Heart left ventricle (tissue), 16 donors: ENCODE results near the gene ACAD11. TPM values are rescaled to one million over a fixed set of nuclear protein-coding genes. Genes with fewer than 3 reads are reported as not detected.
"Not testable (repeated sequence)": the region's sequence is repeated elsewhere in the genome, so short reads cannot be mapped to it uniquely, and the experiment has no call there.

Experiments
- ATAC-seq, 4 donors: fragments of 200-7000 bp; cut with Tn5 transposase; one replicate each; pipeline ENCODE4 v1.9.1; 2020 to 2022; ENCODE audit warnings: moderate library complexity in 4 of 4, mild to moderate bottlenecking in 3 of 4, moderate number of reproducible peaks in 1 of 4
- DNase-seq, 5 donors: peaks; one replicate each; pipeline ENCODE4 v3.0.0-alpha.2; 2020
- H3K27ac ChIP-seq, 12 donors: fragments of 200-600 bp; sonication (generic) in 4 of 12; one replicate each; pipeline versions ENCODE4 v1.5.0 to v1.8.0; 2016 to 2022; ENCODE audit warnings: mild to moderate bottlenecking in 2 of 12
- H3K27me3 ChIP-seq, 9 donors: fragments of 200-600 bp; sonication (generic) in 2 of 9; one replicate each; pipeline versions ENCODE4 v1.5.1 to v1.8.0; 2016 to 2022; ENCODE audit warnings: mild to moderate bottlenecking in 3 of 9
- H3K36me3 ChIP-seq, 9 donors: fragments of 200-600 bp; sonication (generic) in 2 of 9; one replicate each; pipeline versions ENCODE4 v1.5.0 to v1.8.0; 2018 to 2022; ENCODE audit warnings: mild to moderate bottlenecking in 2 of 9
- H3K4me1 ChIP-seq, 12 donors: fragments of 200-600 bp; sonication (generic) in 4 of 12; one replicate each; pipeline versions ENCODE4 v1.5.0 to v1.8.0; 2016 to 2022; ENCODE audit warnings: mild to moderate bottlenecking in 3 of 12
- H3K4me3 ChIP-seq, 12 donors: fragments of 200-600 bp; sonication (generic) in 4 of 12; one replicate each; pipeline versions ENCODE4 v1.5.0 to v1.8.0; 2017 to 2022; ENCODE audit warnings: mild to moderate bottlenecking in 9 of 12, moderate library complexity in 4 of 12
- H3K9me3 ChIP-seq, 12 donors: fragments of 200-600 bp; sonication (generic) in 4 of 12; one replicate each; pipeline versions ENCODE4 v1.5.0 to v1.8.0; 2016 to 2022; ENCODE audit warnings: mild to moderate bottlenecking in 1 of 12
- CTCF ChIP-seq, 12 donors: fragments of 200-600 bp; sonication (generic) in 4 of 12; IDR thresholded peaks; one replicate each; pipeline versions ENCODE4 v1.5.0 to v1.8.0; 2018 to 2022; ENCODE audit warnings: antibody characterized with exemption in 12 of 12, mild to moderate bottlenecking in 5 of 12
- POLR2A ChIP-seq, 2 donors: fragments of 450-650 bp; IDR thresholded peaks; one replicate each; pipeline ENCODE4 v1.6.1; 2017; ENCODE audit warnings: antibody characterized with exemption in 2 of 2, mild to moderate bottlenecking in 2 of 2, moderate library complexity in 2 of 2
- WGBS, 4 donors: extraction: QIAGEN DNeasy Blood & Tissue Kit in 2 of 4; methylation state at CpG; one replicate each; pipeline versions ENCODE4 v1.1.5 to v1.1.7; 2013 to 2018; 5-methylcytosine and 5-hydroxymethylcytosine counted together
- intact Hi-C, 10 donors: fragments of 100-400 bp; cut with DNase I; formaldehyde crosslinking; loops; one replicate each; pipeline versions ENCODE4 v1.11.1 to v1.14.2; 2022
- polyA plus RNA-seq, 2 donors: library from polyadenylated mRNA; stranded (reverse); fragments of 200-250 nt; gene quantifications; one replicate each; pipeline ENCODE4 v1.2.3, GENCODE V29; 2013
- total RNA-seq, 9 donors: library from RNA; depleted of rRNA in 2 of 9; stranded (reverse); fragments of >200 nt in 2 of 9; fragmentation: NEBNext Ultra II Directional in 3 of 9; extraction: Animal tissue kit (Norgen Biotek cat#: 25700) in 3 of 9; gene quantifications; one replicate each; pipeline versions ENCODE4 v1.1.0 to v1.2.4, GENCODE V29; 2016 to 2023
- donor health status: ischemic (EF 13 %, LVEDD 7.1; RV severe dilation, severe dysfunction).
- donor health status: healthy with polysubstance abuse.
- donor health status: DM: no; HTN: yes; CAD: no.
- donor health status: DM: no; HTN: no; CAD: no.
- donor health status: ischemic (EF 25% LVEDD 6.9; RV normal size, moderate dysfunction).
- donor health status: ischemic (EF 25% LVEDD 5.7; RV mildly dilated, moderate dysfunction).
- donor health status: healthy.
- donor health status: DM: yes; HTN: yes; CAD: no.
- donor health status: ischemic (EF 35%, LVEDD 5.7; RV mildly dilated, moderate dysfunction).
- donor health status: nonischemic (EF 11% LVEDD 7.7; RV severe dilation, severe dysfunction).
- donor health status: DM: yes; HTN: yes; CAD: no.
- donor health status: PGD.
- donor health status: ischemic (EF 29% LVEDD 5.4; RV normal size, mild dysfunction).
- donor health status: nonischemic (EF 23%, LVEDD 6.1; RV moderate dilation, normal function).

The ACAD11 gene
- total and polyA plus RNA-seq, 11 donors: 8.9 to 38.8 (median 23.1) TPM

GRCh38 chr3:132642539-132642847 is 17.1 kb downstream of the ACAD11 start:
- no peak for ATAC-seq
- no peaks in the 10 kb centered on the region for H3K27me3 ChIP-seq
- H3K27ac ChIP-seq: no peak overlapping the region
- no peak for DNase-seq
- H3K9me3 ChIP-seq: no peaks in the 10 kb centered on the region
- peaks cover 0 to 49% (median 23%) of the 10 kb centered on the region in 9 donors for H3K36me3 ChIP-seq
- 58 to 66% (median 64%) methylated on average over 2 of the region's 2 CpGs for WGBS, 4 donors
- no peak overlapping the region for H3K4me3 ChIP-seq
- peaks cover 0 to 6% (median 0%) of the 10 kb centered on the region in 12 donors for H3K4me1 ChIP-seq
- intact Hi-C loops: loop anchor here in 9 of 10 donors (1.0 to 10.0 kb wide), 4 partner anchors 106 to 288 kb away; no protein-coding TSS in a partner anchor
- TF ChIP-seq POLR2A (IDR thresholded peaks at IDR 0.05): no peak
- TF ChIP-seq CTCF (IDR thresholded peaks at IDR 0.05): peak in 1 of 12 donors; percentile 35

DNA sequence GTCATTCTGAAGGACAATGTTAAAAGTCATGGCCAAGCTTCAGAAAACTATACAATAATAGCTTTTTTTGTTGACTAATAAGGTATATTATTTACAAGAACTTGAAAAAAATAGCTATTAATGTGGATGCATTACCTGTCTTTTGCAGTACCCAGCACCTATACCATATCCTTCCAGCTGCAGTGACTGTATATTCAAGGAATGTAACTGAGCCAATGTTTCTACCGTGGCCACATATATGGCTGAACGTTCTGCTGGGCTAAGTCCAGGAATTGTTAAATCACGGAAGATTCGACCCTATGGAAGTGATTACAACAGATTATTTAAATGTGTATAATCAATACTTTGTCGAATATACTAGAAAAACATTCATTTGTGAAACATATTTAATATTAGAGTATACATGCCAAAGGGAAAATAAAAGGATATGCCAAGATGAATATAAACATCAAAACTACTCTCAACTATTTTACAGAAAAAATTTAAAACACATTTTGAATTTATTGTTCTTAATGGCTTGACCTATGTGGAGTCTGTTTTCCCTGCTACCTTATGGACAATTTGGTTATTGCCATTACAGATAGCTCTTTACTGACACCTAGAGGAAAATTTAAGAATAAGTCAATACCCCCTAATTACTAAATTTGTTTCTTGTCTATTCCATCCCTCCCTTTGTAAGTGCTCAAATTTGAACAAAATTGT is 17.6 kb downstream of the ACAD11 start:
- Histone ChIP-seq H3K27me3 (no peaks in the 10 kb centered on the region), H3K4me1 (peaks cover 0 to 6% (median 0%) of the 10 kb centered on the region in 12 donors), H3K36me3 (peaks cover 0 to 54% (median 23%) of the 10 kb centered on the region in 9 donors), H3K4me3 (no peak overlapping the region), H3K9me3 (no peaks in the 10 kb centered on the region), H3K27ac (no peak overlapping the region)
- 62 to 68% (median 65%) methylated on average over 5 of the region's 5 CpGs for WGBS, 4 donors
- ATAC-seq (peak in 2 of 4 donors; percentile 57 to 76), DNase-seq (no peak)
- TF ChIP-seq CTCF (IDR thresholded peaks at IDR 0.05) (peak; percentile 65 to 90 (median 82)), POLR2A (IDR thresholded peaks at IDR 0.05) (no peak)
- intact Hi-C loops: loop anchor here (1.0 to 10.0 kb wide), 4 partner anchors 105 to 287 kb away; no protein-coding TSS in a partner anchor

GRCh38 chr3:132641427-132641826 is 18.2 kb downstream of the ACAD11 start:
- H3K27ac ChIP-seq, H3K4me1 ChIP-seq, DNase-seq, H3K27me3 ChIP-seq, H3K4me3 ChIP-seq, ATAC-seq, H3K9me3 ChIP-seq: not testable (repeated sequence)
- 87 to 92% (median 89%) methylated on average over 2 of the region's 2 CpGs for WGBS, 4 donors
- peaks cover 0 to 60% (median 27%) of the 10 kb centered on the region in 9 donors for H3K36me3 ChIP-seq
- intact Hi-C loops: loop anchor here in 2 of 10 donors (2.0 to 10.0 kb wide), 2 partner anchors 105 to 287 kb away; no protein-coding TSS in a partner anchor

GRCh38 chr3:132638706-132639105 is 20.9 kb downstream of the ACAD11 start:
- H3K27me3 ChIP-seq: no peaks in the 10 kb centered on the region
- TF ChIP-seq POLR2A (IDR thresholded peaks at IDR 0.05) (no peak), CTCF (IDR thresholded peaks at IDR 0.05) (no peak)
- peaks cover 0 to 7% (median 0%) of the 10 kb centered on the region in 12 donors for H3K4me1 ChIP-seq
- DNase-seq (no peak), ATAC-seq (no peak)
- intact Hi-C loops: no loop called here
- H3K9me3 ChIP-seq: no peaks in the 10 kb centered on the region
- peaks cover 0 to 72% (median 29%) of the 10 kb centered on the region in 9 donors for H3K36me3 ChIP-seq
- H3K27ac ChIP-seq: no peak overlapping the region
- no peak overlapping the region for H3K4me3 ChIP-seq
